NCI-H345 treated with DMSO at 0.1 percent for 48 hours (cell line): Measurements from ENCODE around the gene CDC37L1.
A peak's percentile ranks its signal among the peaks of the same experiment; 100 is the strongest.
"Not testable (repeated sequence)": the region's sequence is repeated elsewhere in the genome, so short reads cannot be mapped to it uniquely, and the experiment has no call there.

ENCODE experiments used
- DNase-seq: peaks from one replicate; lab custom pipeline; 2025; ENCODE audit not compliant: unreplicated experiment; lab: John Stamatoyannopoulos, UW

CDC37L1 gene

DNA sequence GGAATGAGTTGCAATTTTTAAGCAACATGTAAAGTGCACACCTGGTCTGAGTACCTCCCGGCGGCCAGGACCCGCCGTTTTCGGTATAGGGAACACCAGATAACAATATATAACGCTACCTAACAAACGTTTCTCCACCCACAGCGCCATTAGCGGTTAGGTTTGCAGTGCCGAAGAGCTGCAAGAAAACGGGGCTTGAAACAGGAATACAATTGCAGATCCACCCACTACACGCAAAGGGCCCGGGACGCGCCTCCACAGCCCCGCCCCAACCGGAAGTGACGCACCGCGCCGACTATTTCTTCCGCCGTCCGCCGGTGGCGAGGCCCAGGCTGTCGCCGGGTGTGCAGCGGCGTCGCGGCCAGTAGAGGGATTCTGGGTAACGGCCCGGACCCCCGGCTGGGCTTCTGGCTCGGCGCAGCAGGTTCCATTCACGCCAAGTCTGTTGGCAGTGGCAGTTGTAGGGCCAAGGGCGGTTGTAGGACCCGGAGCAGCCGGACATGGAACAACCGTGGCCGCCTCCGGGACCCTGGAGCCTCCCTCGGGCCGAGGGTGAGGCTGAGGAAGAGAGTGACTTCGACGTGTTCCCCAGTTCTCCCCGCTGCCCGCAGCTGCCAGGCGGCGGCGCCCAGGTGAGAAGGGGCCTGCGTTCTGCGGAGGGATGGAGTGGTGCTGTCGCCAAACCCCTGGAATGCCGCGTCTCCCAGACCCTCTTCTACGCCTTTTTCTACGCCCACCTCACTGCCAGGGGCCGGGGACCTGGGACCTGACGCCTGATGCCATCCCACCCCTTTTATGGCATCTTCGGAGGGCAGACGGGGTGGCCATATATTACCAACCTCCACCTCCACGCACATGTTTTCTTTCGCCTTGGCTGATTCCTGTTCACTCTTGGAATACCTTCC, at the start of gene CDC37L1:
Gene CDC37L1 (plus strand): TSS at position 302 of the 905 bp plus-strand sequence. CDS start 199 bp downstream, at position 501.
- DNase-seq, result peak; percentile 85

DNA sequence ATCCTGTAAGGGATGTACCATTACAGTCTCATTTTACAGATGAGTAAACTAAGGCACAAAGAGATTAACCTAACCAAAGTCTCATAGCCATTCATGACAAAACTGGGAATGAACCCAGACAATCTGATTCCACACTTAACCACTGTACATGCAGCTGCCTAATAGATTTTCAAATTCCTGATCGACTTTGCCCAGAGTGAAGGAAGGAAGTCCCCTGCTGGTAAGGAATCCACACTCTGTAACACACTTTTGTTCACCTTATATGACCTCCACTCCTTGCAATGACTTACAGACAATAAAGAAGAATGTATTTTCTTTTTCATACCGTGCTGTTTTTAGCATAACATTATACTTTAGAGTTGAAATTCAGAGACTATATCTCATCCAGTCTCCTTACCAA, 48.5 kb upstream of the CDC37L1 start:
- DNase-seq, result no peak

DNA sequence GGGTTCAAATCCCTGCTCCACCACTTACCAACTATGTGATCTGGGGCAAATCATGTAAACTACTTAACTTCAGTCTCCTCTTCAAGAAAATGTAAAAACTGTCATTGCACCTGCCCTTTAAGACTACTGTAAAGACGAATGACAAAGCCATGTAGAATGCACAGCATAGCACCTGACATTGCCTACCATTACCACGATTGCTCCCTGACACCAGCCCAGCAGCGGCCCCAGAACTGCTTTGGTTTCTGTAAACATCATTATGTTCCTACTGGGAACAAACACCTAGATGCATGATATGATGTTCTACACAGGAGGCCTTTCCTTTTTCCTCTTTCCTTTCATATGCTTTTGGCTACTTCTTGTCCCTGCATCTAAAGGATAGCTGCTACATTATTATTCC, 40.4 kb upstream of the CDC37L1 start:
- DNase-seq, result no peak

DNA sequence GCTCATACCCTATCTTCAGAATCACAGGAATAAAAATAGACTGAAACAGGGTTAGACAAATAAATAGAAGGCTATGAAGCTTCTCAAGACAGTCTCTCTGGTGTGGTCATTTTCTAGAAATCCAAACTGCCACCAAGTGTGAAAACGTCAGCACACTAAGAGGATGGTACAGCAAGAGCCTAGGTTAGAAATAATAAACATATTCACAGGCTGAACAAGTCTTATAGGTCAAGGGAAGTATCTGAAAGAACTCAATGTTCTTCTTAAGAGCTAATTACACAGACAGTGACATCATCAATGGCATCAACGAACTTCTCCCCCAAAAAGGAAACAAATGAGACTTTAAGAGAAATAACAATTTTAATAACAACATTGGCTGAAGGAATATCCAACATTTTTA, 39.9 kb upstream of the CDC37L1 start:
- no peak for DNase-seq

DNA sequence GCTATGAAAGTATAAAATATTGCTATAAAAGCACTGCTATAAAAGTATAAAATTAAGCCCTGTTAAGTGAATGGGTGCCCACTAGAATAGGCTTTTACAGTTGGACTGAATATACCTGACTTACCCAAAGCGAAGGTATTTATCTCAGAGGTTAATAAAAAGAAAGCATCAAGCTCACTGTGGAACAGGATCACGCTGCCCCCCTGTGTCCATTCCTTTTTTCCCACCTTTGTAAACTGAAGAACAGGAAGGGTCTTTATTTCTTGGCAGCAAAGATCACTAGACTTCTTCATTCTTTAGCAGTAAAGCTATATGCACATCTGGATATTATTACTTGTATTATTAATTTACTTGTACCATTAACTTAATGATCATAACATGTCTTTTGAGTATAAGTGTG, 39.3 kb upstream of the CDC37L1 start:
- peak; percentile 12 for DNase-seq

DNA sequence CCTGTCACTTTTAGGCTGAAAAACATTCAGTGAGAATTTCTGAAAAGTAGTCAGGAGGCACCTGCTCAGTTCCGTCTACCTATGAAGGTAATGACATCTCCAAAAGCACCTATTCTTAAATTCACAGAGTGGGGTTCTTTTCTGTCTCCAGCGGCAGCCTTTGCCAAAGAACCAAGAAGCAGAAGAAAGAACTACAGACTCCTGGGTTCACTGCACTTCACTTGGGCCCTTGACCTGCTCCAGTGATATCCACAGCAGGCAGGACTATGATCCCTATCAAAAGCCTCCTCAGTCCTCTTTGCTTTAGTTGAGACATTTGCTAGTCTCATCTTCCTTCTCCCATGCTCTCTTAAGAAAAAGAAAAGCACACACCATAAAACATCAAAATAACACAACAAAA, 37.0 kb upstream of the CDC37L1 start:
- no peak for DNase-seq

DNA sequence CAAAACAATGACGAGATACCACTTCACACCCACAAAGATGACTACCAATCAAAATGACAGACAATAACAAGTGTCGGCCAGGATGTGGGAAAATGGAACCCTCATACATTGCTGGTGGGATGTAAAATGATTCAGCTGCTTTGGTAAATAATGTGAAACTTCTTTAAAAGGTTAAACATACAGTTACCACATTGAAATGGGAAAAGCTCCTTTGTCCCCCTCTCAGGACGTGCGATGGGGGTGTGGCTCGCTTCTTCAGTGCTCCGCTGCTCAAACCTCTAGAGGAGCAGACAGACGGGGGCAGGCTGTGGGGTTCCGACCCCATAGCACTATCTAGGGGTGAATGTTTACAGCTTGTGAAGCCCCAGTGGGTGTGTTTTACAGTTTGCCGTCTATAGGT, 25.3 kb upstream of the CDC37L1 start:
- no peak for DNase-seq

DNA sequence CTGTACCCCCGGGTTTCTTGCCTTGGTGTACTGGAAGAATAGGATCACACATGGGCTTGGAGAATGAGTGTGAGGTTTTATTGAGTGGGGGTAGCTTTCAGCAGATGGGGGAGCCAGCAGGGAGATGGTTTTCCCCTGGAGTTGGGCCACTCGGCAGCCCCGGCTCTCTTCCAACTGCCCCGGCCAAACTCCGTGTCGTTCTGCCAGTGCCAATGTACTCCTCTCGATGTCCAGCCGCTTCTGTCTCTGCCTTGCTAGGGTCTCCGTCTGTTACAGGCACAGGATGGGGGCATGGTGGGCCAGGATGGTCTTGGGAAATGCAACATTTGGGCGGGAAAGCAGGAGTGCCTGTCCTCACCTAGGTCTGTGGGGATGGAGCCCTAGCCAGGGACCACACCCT, 24.8 kb upstream of the CDC37L1 start:
- DNase-seq, result no peak

DNA sequence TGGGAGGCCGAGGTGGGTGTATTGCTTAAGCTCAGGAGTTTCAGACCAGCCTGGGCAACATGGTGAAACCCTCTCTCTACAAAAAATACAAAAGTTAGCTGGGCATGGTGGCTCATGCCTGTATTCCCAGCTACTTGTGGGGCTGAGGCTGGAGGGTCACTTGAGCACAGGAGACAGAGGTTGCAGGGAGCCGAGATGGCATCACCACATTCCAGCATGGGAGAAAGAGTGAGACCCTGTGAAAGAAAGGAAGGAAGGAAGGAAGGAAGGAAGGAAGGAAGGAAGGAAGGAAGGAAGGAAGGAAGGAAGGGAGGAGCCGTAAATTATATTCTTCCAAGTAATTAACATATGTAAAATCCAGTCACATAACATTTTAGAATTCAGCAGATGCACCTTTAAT, 23.2 kb upstream of the CDC37L1 start:
- DNase-seq, result not testable (repeated sequence)

DNA sequence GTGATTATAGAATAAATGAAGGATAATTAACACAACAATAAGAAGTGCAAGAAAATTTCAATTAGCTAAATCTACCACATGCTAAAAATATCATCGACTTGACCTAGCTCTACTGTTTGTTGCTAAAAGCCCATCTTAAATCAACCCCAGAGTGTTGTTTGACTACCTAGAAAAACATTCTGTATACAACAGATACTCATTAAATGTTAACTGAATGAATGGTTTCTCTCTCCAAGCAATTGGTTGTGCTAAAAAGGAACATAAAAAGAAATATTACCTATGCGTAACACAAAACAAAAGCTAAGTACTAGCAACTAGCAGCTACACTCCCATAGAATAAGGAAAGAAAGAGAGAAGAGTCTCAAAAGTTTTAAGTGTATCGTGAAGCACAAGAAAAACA, 22.7 kb upstream of the CDC37L1 start:
- no peak for DNase-seq

DNA sequence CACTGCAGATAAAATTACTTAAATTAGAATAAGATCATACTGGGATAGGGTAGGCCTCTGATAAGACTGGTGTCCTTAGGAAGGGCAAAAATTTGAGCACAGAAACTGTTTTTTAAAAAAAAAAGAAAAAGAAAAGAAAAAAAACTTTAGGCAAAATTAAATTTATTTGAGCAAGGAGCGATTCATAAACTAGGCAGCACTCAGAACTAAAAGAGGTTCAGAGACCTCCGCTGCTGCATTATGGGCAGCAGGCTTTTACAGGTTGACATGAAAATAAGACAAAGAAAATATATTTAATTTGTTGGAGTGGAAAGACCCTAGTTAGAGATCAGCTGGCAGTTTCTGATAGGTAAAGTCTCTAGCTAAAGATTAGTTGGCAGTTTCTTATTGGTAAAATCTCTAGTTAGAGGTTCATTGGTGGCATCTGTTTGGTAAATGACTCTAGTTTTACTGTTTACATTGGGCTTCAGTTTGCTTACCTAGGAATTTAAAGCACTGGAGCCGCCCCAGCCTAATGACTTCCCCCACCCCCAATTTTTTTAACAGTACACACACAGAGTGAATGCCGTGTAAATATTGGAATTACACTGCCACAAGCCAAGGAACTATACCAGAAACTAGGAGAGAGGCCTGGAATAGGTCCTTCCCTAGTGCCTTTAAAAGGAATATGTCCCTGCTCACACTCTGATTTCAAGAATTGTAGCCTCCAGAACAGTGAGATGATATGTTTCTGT, 21.8 kb upstream of the CDC37L1 start:
- DNase-seq, result no peak

DNA sequence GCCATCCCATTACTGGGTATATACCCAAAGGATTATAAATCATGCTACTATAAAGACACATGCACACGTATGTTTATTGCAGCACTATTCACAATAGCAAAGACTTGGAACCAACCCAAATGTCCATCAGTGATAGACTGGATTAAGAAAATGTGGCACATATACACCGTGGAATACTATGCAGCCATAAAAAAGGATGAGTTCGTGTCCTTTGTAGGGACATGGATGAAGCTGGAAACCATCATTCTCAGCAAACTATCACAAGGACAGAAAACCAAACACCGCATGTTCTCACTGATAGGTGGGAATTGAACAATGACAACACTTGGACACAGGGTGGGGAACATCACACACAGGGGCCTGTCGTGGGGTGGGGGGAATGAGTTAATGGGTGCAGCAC, 18.7 kb upstream of the CDC37L1 start:
- DNase-seq, result not testable (repeated sequence)

DNA sequence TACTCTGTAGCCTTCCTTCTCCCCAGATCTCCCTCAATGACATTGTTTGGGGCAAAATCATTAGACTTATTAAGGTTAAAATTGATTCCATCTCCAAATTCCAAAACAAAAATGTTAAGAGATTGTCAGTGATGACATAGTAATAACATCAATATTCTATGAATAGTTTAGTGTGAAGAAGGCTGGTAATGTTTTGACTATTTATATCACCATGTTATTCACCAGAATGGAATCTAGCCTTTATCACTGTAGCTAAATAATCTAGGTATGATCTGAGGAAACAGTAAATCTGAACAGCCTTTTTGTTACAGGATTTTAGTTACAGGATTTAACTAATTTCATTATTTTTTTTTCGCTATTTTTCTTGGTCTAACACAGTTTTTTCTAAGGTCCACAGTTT, 18.2 kb upstream of the CDC37L1 start:
- no peak for DNase-seq

DNA sequence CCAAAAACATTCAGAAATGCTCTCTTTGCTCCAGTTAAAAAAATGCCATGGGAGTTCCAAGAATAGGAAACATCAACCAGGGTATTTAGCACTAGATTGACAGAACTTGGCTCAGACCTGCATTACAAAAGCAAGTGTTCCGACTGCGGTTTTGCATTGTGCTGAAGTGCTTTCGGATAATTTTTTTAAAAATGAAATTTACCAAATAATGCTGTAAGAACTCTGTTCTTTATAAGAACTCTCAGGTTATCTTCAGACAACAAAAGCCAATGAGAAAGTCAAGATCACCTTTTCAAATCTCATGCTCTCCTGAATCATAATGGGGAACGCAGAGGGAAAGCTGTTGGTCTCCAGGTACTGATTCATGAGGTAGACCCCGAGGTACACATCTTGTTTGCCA, 17.8 kb upstream of the CDC37L1 start:
- DNase-seq, result no peak

DNA sequence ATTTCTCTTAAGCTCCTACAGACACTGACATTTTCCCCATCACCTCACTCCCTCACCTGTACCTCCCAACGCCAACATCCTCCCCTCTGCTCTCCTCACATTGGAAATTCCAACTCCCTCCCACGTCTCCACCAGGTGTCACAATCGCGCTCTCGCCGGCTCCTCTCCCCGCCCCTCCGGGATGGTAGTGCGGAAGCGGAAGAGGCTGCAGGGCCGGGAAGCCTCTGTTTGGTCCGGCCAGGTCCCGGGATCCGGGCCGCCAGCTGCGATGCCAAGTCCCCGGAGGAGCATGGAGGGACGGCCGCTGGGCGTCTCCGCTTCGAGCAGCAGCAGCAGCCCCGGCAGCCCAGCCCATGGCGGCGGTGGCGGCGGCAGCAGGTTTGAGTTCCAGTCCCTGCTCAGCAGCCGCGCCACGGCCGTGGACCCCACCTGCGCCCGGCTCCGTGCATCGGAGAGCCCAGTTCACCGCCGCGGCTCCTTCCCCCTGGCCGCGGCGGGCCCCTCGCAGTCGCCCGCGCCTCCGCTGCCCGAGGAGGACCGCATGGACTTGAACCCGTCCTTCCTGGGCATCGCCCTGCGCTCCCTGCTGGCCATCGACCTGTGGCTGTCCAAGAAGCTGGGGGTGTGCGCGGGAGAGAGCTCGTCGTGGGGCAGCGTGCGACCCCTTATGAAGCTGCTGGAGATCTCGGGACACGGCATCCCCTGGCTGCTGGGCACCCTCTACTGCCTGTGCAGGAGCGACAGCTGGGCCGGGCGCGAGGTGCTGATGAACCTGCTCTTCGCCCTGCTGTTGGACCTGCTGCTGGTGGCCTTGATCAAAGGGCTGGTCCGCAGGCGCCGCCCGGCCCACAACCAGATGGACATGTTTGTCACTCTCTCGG, 17.0 kb upstream of the CDC37L1 start, which contains the start of gene PLPP6:
Gene PLPP6 (plus strand): TSS at position 187 of the 881 bp plus-strand sequence. CDS start 82 bp downstream, at position 269.
- peak; percentile 90 for DNase-seq

DNA sequence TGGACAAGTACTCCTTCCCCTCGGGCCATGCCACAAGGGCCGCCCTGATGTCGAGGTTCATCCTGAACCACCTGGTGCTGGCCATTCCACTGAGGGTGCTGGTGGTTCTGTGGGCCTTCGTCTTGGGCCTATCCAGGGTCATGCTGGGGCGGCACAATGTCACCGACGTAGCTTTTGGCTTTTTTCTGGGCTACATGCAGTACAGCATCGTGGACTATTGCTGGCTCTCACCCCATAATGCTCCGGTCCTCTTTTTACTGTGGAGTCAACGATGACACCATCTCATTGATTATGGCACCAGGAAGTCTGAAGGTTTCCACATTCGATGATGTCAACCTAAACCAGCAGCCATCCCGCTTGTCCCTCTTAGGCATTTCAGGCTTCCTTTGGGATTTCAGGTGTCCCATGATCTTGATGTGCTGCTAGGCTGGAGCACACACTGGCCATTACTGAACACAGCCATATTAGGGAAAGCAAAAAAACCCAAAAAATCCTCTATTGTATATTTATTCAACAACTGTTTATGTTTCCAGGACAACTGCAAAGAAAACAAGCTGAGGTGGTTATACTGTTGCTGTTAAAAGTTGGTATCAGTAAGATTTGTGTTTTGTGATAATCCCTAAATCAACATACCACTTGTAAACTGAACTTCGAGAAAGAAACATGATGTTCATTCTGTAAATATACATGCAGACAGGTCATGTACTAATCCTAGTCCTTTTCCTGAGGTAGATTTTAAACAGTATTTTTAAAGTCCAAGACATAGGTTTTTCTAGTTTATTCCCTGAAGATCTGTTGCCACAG, 16.2 kb upstream of the CDC37L1 start:
- no peak for DNase-seq

DNA sequence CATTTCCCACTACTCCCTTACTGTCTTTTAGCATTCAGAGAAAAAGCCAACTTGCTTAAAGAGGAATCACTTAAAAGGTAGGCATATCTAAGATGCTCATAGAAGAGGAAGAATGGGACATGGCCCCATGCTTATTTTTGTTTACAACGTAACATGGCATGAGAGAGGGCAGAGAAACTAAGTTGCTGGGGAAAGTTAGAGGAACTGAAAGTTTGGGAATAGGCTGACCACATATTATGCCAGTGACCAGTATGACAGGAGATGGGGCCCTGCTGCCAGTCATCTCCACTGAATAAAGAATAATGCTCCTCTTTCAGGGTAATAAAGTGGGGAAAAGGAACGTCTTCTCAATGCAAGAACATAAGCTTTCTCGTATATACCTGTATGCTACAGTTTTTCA, 15.4 kb upstream of the CDC37L1 start:
- no peak for DNase-seq

DNA sequence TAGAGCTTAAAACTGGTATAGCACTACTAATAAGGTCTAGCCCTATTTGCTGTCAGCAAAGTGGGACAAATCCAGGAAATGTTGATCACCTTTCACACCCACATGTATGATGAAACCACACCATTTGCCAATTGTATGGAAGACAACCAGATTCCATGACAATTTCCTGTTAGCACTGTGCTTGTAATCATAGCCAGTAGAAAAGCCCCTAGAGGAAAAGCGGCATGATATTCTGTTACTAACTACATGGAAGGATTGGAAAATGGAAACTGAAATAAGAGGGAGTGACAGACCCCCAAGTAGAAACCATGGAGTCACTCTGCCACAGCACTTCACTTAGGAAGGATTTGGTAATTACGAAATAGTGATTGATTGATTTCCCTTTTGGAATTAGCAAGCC, 14.0 kb upstream of the CDC37L1 start:
- DNase-seq, result peak; percentile 19

DNA sequence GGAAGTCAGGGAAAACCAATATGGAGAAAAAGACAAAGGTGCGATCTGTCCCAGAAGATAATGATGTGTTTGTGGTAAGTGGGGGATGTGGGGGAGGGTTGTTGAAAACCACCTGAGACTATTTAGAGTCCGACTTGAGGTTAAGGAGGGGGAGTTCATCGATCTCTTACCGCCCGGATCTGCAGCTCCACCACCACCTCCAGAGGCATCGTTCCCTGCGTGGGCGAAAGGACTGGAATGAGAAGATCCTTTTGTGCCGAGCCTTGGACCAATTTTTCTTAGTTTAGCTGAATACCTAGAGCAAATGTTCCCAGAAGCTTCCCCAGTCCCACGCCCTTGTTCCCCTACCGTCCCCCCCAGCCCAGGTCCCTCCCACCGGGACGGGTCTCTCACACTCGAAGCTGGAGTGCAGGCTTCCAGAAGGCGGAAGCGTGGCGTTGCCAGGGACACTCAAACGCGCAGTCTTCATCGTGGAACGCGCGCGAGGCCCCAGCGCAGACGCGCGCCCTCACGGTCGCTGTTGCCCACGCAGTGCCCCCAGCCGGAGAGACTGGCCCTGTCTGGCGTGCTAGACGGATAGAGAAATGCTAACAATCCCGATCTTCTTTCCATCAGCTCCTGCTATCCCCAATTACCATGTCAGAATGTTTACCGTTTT, 13.2 kb upstream of the CDC37L1 start, which contains the start of gene SPATA6L:
Gene SPATA6L (minus strand): TSS at position 439 of the 658 bp plus-strand sequence. CDS start 230 bp downstream, at position 209.
- DNase-seq, result peak; percentile 36

DNA sequence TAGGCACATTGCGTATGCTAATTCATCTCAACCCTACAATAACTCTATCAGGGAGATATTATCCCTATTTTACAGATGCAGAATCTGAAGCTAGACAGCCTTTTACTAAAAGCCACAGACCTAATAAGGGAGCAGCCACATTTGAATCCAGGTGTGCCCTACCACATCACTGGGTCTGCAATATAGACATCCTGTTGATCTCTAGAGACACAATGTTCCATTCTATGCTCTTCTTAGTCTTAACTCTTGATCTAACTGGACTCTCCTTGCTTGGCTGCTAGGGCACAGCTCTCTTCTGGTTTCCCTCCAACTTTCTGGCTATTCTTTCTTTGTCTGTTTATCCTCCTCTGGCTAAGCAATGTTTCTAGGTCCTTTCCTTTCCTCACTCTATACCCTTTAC, 11.7 kb upstream of the CDC37L1 start:
- no peak for DNase-seq
